Measurements from ENCODE around the gene ZNF354B.
"Not testable (repeated sequence)": the region's sequence is repeated elsewhere in the genome, so short reads cannot be mapped to it uniquely, and the experiment has no call there.

Gene ZNF354B

GRCh38 chr5:178854284-178854683 lies 5.5 kb upstream of the ZNF354B start:
- DNase-seq (ENCODE audit: insufficient read length, low spot score), result no peak
- no peak for TF ChIP-seq POLR2A (IDR thresholded peaks at IDR 0.05; ENCODE audit: low read depth, low read length)
- FAIRE-seq, result no peak

GRCh38 chr5:178860615-178861014 lies 862 bp downstream of the ZNF354B start:
- DNase-seq (ENCODE audit: insufficient read length, low spot score); FAIRE-seq: not testable (repeated sequence)

- FAIRE-seq (no peak), DNase-seq (ENCODE audit: insufficient read length, low spot score) (no peak)
- TF ChIP-seq POLR2A (IDR thresholded peaks at IDR 0.05; ENCODE audit: low read depth, low read length), result no peak
These were observed 1.9 kb downstream of the ZNF354B start for GRCh38 chr5:178861627-178862026.

- TF ChIP-seq POLR2A (IDR thresholded peaks at IDR 0.05; ENCODE audit: low read depth, low read length), result no peak
- DNase-seq (ENCODE audit: insufficient read length, low spot score) (no peak), FAIRE-seq (no peak)
These were observed 7.2 kb downstream of the ZNF354B start for GRCh38 chr5:178866946-178867345.

- no peak for TF ChIP-seq POLR2A (IDR thresholded peaks at IDR 0.05; ENCODE audit: low read depth, low read length)
- FAIRE-seq (no peak), DNase-seq (ENCODE audit: insufficient read length, low spot score) (no peak)
These were observed 9.8 kb downstream of the ZNF354B start for GRCh38 chr5:178869577-178869976.

- no peak for FAIRE-seq
- no peak for DNase-seq (ENCODE audit: insufficient read length, low spot score)
- TF ChIP-seq POLR2A (IDR thresholded peaks at IDR 0.05; ENCODE audit: low read depth, low read length), result no peak
These were observed 10.7 kb downstream of the ZNF354B start for GRCh38 chr5:178870411-178870810.

- DNase-seq (ENCODE audit: insufficient read length, low spot score) (no peak), FAIRE-seq (no peak)
- no peak for TF ChIP-seq POLR2A (IDR thresholded peaks at IDR 0.05; ENCODE audit: low read depth, low read length)
These were observed 12.5 kb downstream of the ZNF354B start for GRCh38 chr5:178872302-178872701.

GRCh38 chr5:178883115-178883694 lies 23.5 kb downstream of the ZNF354B start:
- DNase-seq (ENCODE audit: insufficient read length, low spot score); FAIRE-seq: not testable (repeated sequence)

GRCh38 chr5:178883815-178884430 lies 24.2 kb downstream of the ZNF354B start:
- FAIRE-seq (no peak), DNase-seq (ENCODE audit: insufficient read length, low spot score) (no peak)
- no peak for TF ChIP-seq POLR2A (IDR thresholded peaks at IDR 0.05; ENCODE audit: low read depth, low read length)

- peak; percentile 22 for DNase-seq (ENCODE audit: insufficient read length, low spot score)
These were observed 36.1 kb downstream of the ZNF354B start, which contains the start of gene ZFP2 for GRCh38 chr5:178895615-178896571. ZFP2 (plus strand) TSS chr5:178895913; CDS start chr5:178931314, 35,401 bp downstream.

GRCh38 chr5:178899289-178899688 lies 39.5 kb downstream of the ZNF354B start:
- FAIRE-seq (no peak), DNase-seq (ENCODE audit: insufficient read length, low spot score) (no peak)
- TF ChIP-seq POLR2A (IDR thresholded peaks at IDR 0.05; ENCODE audit: low read depth, low read length), result no peak

More at GRCh38 chr5:178895615-178896571, 36.1 kb downstream of the ZNF354B start, which contains the start of gene ZFP2:
- TF ChIP-seq POLR2A (IDR thresholded peaks at IDR 0.05; ENCODE audit: low read depth, low read length), result no peak
- FAIRE-seq, result no peak

- FAIRE-seq (no peak), DNase-seq (ENCODE audit: insufficient read length, low spot score) (no peak)
- TF ChIP-seq POLR2A (IDR thresholded peaks at IDR 0.05; ENCODE audit: low read depth, low read length), result no peak
These were observed 43.1 kb downstream of the ZNF354B start for GRCh38 chr5:178902849-178903248.

GRCh38 chr5:178931846-178932760 lies 72.3 kb downstream of the ZNF354B start:
- no peak for TF ChIP-seq POLR2A (IDR thresholded peaks at IDR 0.05; ENCODE audit: low read depth, low read length)
- FAIRE-seq (no peak), DNase-seq (ENCODE audit: insufficient read length, low spot score) (no peak)
